SH-SY5Y (cell line): ENCODE measurements around the gene CFAP410.

Source experiments
- GATA2 ChIP-seq: IDR thresholded peaks from 2 replicates; pipeline ENCODE4 v1.6.1; 2011; ENCODE audit warnings: mild to moderate bottlenecking, low read depth, low read length
- GATA3 ChIP-seq: IDR thresholded peaks from 2 replicates; pipeline ENCODE4 v1.6.1; 2011; ENCODE audit warnings: low read depth, mild to moderate bottlenecking, low read length, moderate library complexity

GRCh38 chr21:44356636-44357035 lies 17.4 kb upstream of the CFAP410 start:
- no peak for TF ChIP-seq GATA3
- TF ChIP-seq GATA2, result no peak
